Stomach (tissue), 9 donors: ENCODE data around the gene ADAD2. TPM values are rescaled to one million over a fixed set of nuclear protein-coding genes. Genes with fewer than 3 reads are reported as not detected.
"Not testable (repeated sequence)": the region's sequence is repeated elsewhere in the genome, so short reads cannot be mapped to it uniquely, and the experiment has no call there.

ENCODE experiments used
- DNase-seq, 2 donors: peaks; one replicate each; pipeline versions ENCODE4 v3.0.0 to v3.0.0-alpha.2; 2013 to 2019
- H3K27ac ChIP-seq, 5 donors: fragments of 200-600 bp in 4 of 5; sonication (generic) in 4 of 5; one replicate each; pipeline ENCODE4 v1.5.1; 2013 to 2019; ENCODE audit warnings: mild to moderate bottlenecking in 1 of 5, moderate library complexity in 1 of 5
- H3K27me3 ChIP-seq, 3 donors: fragments of 200-600 bp; sonication (generic); one replicate each; pipeline ENCODE4 v1.5.1; 2017 to 2019; ENCODE audit warnings: mixed run types in 1 of 3
- H3K36me3 ChIP-seq, 4 donors: fragments of 200-600 bp; sonication (generic); 1 replicate in 3 of 4; 2 replicates in 1 of 4; pipeline ENCODE4 v1.5.1; 2016 to 2019
- H3K4me1 ChIP-seq, 4 donors: fragments of 200-600 bp; sonication (generic); one replicate each; pipeline ENCODE4 v1.5.1; 2016 to 2019
- H3K4me3 ChIP-seq, 4 donors: fragments of 200-600 bp; sonication (generic) in 3 of 4; one replicate each; pipeline ENCODE4 v1.5.1; 2016 to 2019; ENCODE audit warnings: mild to moderate bottlenecking in 1 of 4
- H3K9me3 ChIP-seq, 4 donors: fragments of 200-600 bp; sonication (generic); one replicate each; pipeline ENCODE4 v1.5.1; 2016 to 2019
- CTCF ChIP-seq, 7 experiments: fragments of 450-650 bp in 4 of 7; fragments of 200-600 bp in 3 of 7; sonication (generic) in 3 of 7; IDR thresholded peaks; one replicate each; pipeline ENCODE4 v1.5.1; 2016 to 2019; ENCODE audit warnings: antibody characterized with exemption in 7 of 7, control low read depth in 2 of 7, mild to moderate bottlenecking in 1 of 7
- EP300 ChIP-seq: sonication (generic); formaldehyde crosslinking; IDR thresholded peaks from one replicate; pipeline ENCODE4 v1.6.1; 2017; ENCODE audit warnings: antibody characterized with exemption
- POLR2A ChIP-seq, 4 donors: fragments of 450-650 bp; IDR thresholded peaks; one replicate each; pipeline ENCODE4 v1.6.1; 2016; ENCODE audit warnings: antibody characterized with exemption in 4 of 4, control low read depth in 2 of 4, mild to moderate bottlenecking in 1 of 4, moderate library complexity in 1 of 4
- POLR2AphosphoS5 ChIP-seq, 3 donors: sonication (generic); formaldehyde crosslinking; IDR thresholded peaks; one replicate each; pipeline ENCODE4 v1.6.1; 2016; ENCODE audit warnings: antibody characterized with exemption in 3 of 3
- WGBS, 5 donors: extraction: QIAGEN DNeasy Blood & Tissue Kit in 3 of 5; methylation state at CpG; one replicate each; pipeline versions ENCODE4 v1.1.5 to v1.1.7; 2013 to 2018; 5-methylcytosine and 5-hydroxymethylcytosine counted together
- intact Hi-C: fragments of 100-400 bp; cut with DNase I; formaldehyde crosslinking; loops from one replicate; pipeline ENCODE4 v1.15.1; 2023; ENCODE audit warnings: low total_unique reads
- polyA plus RNA-seq, 3 donors: library from polyadenylated mRNA; stranded (reverse); fragments of 200-250 nt; gene quantifications; one replicate each; pipeline ENCODE4 v1.2.3, GENCODE V29; 2013
- total RNA-seq, 5 donors: library from RNA; depleted of rRNA; stranded (reverse); fragments of >200 nt; gene quantifications; one replicate each; pipeline versions ENCODE4 v1.1.0 to v1.2.3, GENCODE V29; 2014 to 2016
- donor health status: healthy with polysubstance abuse.
- donor health status: Bipolar disorder and iron deficiency.
- donor health status: healthy.

The ADAD2 gene
- total and polyA plus RNA-seq, 8 donors: 0.18 to 4.3 (median 2.5) TPM; not detected in 4

GRCh38 chr16:84199097-84199496, 8.1 kb downstream of the ADAD2 start:
- TF ChIP-seq EP300 (no peak), POLR2AphosphoS5 (IDR thresholded peaks at IDR 0.05) (no peak), POLR2A (IDR thresholded peaks at IDR 0.05) (no peak), CTCF (IDR thresholded peaks at IDR 0.05) (no peak)

GRCh38 chr16:84199861-84200260, 8.9 kb downstream of the ADAD2 start:
- DNase-seq: no peak
- Histone ChIP-seq H3K4me3 (no peak overlapping the region), H3K27me3 (peaks cover 0 to 34% (median 10%) of the 10 kb centered on the region in 3 donors), H3K36me3 (no peaks in the 10 kb centered on the region), H3K27ac (no peak overlapping the region), H3K9me3 (no peaks in the 10 kb centered on the region), H3K4me1 (no peaks in the 10 kb centered on the region)
- 64 to 82% (median 79%) methylated on average over 7 to 10 of the region's 10 CpGs for WGBS, 5 donors
- intact Hi-C loops: loop anchor here (10.0 kb wide), 1 partner anchor 225 kb away; no protein-coding TSS in a partner anchor
- no peak for TF ChIP-seq EP300

More at GRCh38 chr16:84199097-84199496, 8.1 kb downstream of the ADAD2 start:
- no peak for DNase-seq
- Histone ChIP-seq H3K27me3 (peaks cover 0 to 30% (median 10%) of the 10 kb centered on the region in 3 donors), H3K4me3 (no peak overlapping the region), H3K9me3 (no peaks in the 10 kb centered on the region), H3K36me3 (no peaks in the 10 kb centered on the region), H3K4me1 (no peaks in the 10 kb centered on the region), H3K27ac (no peak overlapping the region)
- intact Hi-C loops: loop anchor here (10.0 kb wide), 1 partner anchor 224 kb away; no protein-coding TSS in a partner anchor
- WGBS, 5 donors: 57 to 61% (median 59%) methylated on average over 13 of the region's 13 CpGs

GRCh38 chr16:84204551-84204950, 13.6 kb downstream of the ADAD2 start:
- H3K9me3 ChIP-seq, DNase-seq, H3K27me3 ChIP-seq, H3K27ac ChIP-seq, H3K4me1 ChIP-seq, intact Hi-C loops, H3K36me3 ChIP-seq, H3K4me3 ChIP-seq: not testable (repeated sequence)
- 73 to 97% (median 95%) methylated on average over 6 to 26 of the region's 26 CpGs for WGBS, 5 donors

GRCh38 chr16:84205123-84205522, 14.2 kb downstream of the ADAD2 start:
- intact Hi-C loops, H3K9me3 ChIP-seq: not testable (repeated sequence)
- 90 to 93% (median 92%) methylated on average over 5 to 6 of the region's 6 CpGs for WGBS, 5 donors

GRCh38 chr16:84205976-84206691, 15.2 kb downstream of the ADAD2 start:
- Histone ChIP-seq H3K4me1 (no peaks in the 10 kb centered on the region), H3K27ac (no peak overlapping the region), H3K9me3 (no peaks in the 10 kb centered on the region), H3K27me3 (peaks cover 0 to 6% (median 0%) of the 10 kb centered on the region in 3 donors), H3K36me3 (no peaks in the 10 kb centered on the region), H3K4me3 (no peak overlapping the region)
- 82 to 90% (median 86%) methylated on average over 18 of the region's 18 CpGs for WGBS, 5 donors
- DNase-seq: no peak
- TF ChIP-seq POLR2AphosphoS5 (IDR thresholded peaks at IDR 0.05) (no peak), CTCF (IDR thresholded peaks at IDR 0.05) (no peak), EP300 (no peak), POLR2A (IDR thresholded peaks at IDR 0.05) (no peak)
- intact Hi-C loops: no loop called here

More at GRCh38 chr16:84205123-84205522, 14.2 kb downstream of the ADAD2 start:
- not testable (repeated sequence) for H3K4me1 ChIP-seq, H3K4me3 ChIP-seq, DNase-seq, H3K27me3 ChIP-seq, H3K36me3 ChIP-seq, H3K27ac ChIP-seq

GRCh38 chr16:84207251-84207650, 16.3 kb downstream of the ADAD2 start:
- Histone ChIP-seq H3K9me3 (no peaks in the 10 kb centered on the region), H3K4me3 (no peak overlapping the region), H3K36me3 (no peaks in the 10 kb centered on the region), H3K27ac (no peak overlapping the region), H3K27me3 (peaks cover 0 to 6% (median 0%) of the 10 kb centered on the region in 3 donors), H3K4me1 (no peaks in the 10 kb centered on the region)
- DNase-seq: no peak
- WGBS, 5 donors: 56 to 73% (median 62%) methylated on average over 6 of the region's 6 CpGs
- intact Hi-C loops: no loop called here
- TF ChIP-seq CTCF (IDR thresholded peaks at IDR 0.05): no peak
- no peak for TF ChIP-seq POLR2AphosphoS5 (IDR thresholded peaks at IDR 0.05)
- TF ChIP-seq EP300: no peak
- no peak for TF ChIP-seq POLR2A (IDR thresholded peaks at IDR 0.05)
